IPS-18c (cell line): Measurements from ENCODE around the gene EVA1C.
"Not testable (repeated sequence)": the region's sequence is repeated elsewhere in the genome, so short reads cannot be mapped to it uniquely, and the experiment has no call there.

Experiments used
- H3K4me3 ChIP-seq: 2 replicates; pipeline ENCODE4 v1.7.0; 2013; ENCODE audit warnings: low read depth, mild to moderate bottlenecking, low read length, moderate library complexity; ENCODE audit not compliant: insufficient read depth
- H3K9me3 ChIP-seq: one replicate; pipeline ENCODE4 v1.6.1; 2013; ENCODE audit warnings: mild to moderate bottlenecking, low read length, moderate library complexity; ENCODE audit not compliant: control insufficient read depth, insufficient read depth

Gene EVA1C, protein sequence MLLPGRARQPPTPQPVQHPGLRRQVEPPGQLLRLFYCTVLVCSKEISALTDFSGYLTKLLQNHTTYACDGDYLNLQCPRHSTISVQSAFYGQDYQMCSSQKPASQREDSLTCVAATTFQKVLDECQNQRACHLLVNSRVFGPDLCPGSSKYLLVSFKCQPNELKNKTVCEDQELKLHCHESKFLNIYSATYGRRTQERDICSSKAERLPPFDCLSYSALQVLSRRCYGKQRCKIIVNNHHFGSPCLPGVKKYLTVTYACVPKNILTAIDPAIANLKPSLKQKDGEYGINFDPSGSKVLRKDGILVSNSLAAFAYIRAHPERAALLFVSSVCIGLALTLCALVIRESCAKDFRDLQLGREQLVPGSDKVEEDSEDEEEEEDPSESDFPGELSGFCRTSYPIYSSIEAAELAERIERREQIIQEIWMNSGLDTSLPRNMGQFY

DNA sequence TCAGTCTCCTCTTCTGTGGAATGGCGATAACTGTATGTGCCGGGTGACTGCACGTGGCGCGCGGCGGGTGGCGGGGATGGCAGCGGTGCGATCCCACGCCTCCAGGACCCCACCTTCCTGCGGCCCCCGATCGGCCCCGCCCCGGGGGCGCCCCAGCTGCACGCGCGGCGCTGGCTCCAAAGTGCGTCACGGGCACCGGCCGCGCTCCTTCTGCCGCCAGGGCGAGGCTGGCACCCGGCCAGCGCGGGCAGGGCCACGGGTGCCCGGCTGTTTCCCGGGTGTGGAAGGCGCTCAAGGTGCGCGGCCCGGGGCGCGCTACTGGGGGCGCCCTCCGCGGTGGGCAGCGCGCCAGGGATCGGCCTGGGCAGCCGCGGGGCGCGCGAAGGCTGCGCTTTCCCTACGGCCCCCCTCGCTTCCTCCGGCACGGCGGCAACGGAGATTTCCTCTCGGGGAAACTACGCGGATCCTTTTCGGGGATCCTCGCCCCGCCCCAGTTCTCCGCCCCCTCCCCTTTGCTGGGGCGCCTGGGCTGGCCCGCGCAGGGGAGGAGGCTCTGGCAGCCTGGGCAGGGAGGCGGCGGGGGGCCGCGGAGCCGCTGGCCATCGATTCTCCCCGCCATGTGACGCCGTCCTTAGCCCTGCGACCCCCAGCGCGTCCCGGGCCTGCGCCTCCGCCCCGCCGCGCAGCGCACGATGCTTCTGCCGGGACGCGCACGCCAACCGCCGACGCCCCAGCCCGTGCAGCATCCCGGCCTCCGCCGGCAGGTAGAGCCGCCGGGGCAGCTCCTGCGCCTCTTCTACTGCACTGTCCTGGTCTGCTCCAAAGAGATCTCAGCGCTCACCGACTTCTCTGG lies at the start of gene EVA1C:
EVA1C (plus strand) TSS at position 545 of the 853 bp plus-strand sequence; CDS start at position 693, 148 bp downstream.
- peak within 1 kb of the TSS; percentile 58 for H3K4me3 ChIP-seq

DNA sequence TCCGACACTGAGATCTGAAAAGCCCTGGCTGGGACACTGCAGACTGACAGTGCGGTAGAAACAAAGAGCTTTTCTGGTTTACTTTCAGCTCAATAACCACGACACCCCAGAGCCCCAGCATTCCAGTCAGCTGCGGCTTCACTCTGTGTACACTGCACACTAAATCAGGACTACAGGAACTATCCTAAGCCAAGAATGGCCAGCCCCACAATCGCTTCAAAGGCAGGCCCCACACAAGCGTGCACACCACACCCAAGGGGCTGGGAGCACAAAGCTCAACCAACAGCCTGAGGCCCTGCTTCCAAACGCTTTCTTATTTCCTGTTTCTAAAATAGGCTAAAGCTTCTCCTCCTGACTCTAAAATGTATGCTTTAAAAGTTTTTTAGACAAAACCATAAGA lies 48.1 kb upstream of the EVA1C start:
- H3K4me3 ChIP-seq: no peak overlapping the region
- H3K9me3 ChIP-seq: no peaks in the 10 kb centered on the region

More for the DNA sequence above, at the start of gene EVA1C:
- no peaks in the 10 kb centered on the region for H3K9me3 ChIP-seq

GRCh38 chr21:32364796-32365195 lies 47.7 kb upstream of the EVA1C start:
- Histone ChIP-seq H3K4me3 (no peak overlapping the region), H3K9me3 (no peaks in the 10 kb centered on the region)

GRCh38 chr21:32366191-32366590 lies 46.3 kb upstream of the EVA1C start:
- no peak overlapping the region for H3K4me3 ChIP-seq
- H3K9me3 ChIP-seq: no peaks in the 10 kb centered on the region

DNA sequence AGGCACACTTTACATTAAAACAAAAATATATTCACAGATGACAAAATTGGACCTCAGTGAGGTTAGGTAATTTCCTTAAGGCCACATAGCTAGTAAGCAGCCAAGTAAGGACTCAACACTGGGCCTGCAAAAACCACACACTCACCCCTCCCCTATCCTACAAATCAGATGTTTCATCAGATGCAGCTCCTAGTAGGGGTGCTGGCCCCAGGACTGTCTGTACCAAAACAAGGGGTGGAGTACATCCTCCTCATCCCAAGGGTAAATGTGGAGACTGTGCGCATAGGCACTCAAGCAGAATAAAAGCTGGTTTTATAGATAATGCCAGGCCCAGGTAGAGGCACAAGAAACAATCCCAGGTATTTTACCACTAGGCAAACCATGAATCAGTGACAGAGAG lies 45.3 kb upstream of the EVA1C start:
- no peaks in the 10 kb centered on the region for H3K9me3 ChIP-seq
- H3K4me3 ChIP-seq: no peak overlapping the region

DNA sequence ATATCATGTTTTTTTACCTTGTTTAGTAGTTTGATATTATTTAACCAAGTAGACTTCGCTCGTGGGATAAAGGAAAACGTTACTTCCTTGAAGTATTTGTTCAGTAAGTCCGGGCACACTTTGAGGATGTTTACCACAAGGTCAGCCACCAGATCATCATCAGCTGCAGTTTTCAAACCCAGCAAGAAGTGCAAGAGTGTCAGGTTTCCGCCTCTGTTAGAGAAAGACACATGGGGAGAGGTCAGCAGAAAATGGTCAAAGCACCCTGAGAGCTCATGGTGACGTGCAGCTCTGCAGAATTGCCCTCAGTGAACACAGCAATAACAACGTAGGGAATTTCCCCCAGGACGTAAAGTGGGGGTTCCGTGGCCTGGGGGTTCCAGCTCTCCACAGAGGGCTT lies 44.1 kb upstream of the EVA1C start:
- Histone ChIP-seq H3K9me3 (no peaks in the 10 kb centered on the region), H3K4me3 (no peak overlapping the region)

- H3K9me3 ChIP-seq, H3K4me3 ChIP-seq: not testable (repeated sequence)
Measured at GRCh38 chr21:32368961-32369360, 43.5 kb upstream of the EVA1C start.

GRCh38 chr21:32370998-32371766 lies 41.3 kb upstream of the EVA1C start:
- H3K9me3 ChIP-seq: no peaks in the 10 kb centered on the region
- no peak overlapping the region for H3K4me3 ChIP-seq

- Histone ChIP-seq H3K9me3 (no peaks in the 10 kb centered on the region), H3K4me3 (no peak overlapping the region)
Measured at GRCh38 chr21:32371913-32372314, 40.6 kb upstream of the EVA1C start.

- Histone ChIP-seq H3K4me3 (no peak overlapping the region), H3K9me3 (no peaks in the 10 kb centered on the region)
Measured at GRCh38 chr21:32372755-32373154, 39.8 kb upstream of the EVA1C start.

GRCh38 chr21:32377506-32377905 lies 35.0 kb upstream of the EVA1C start:
- no peak overlapping the region for H3K4me3 ChIP-seq
- no peaks in the 10 kb centered on the region for H3K9me3 ChIP-seq

- H3K9me3 ChIP-seq: no peaks in the 10 kb centered on the region
- no peak overlapping the region for H3K4me3 ChIP-seq
Measured at GRCh38 chr21:32377991-32378390, 34.5 kb upstream of the EVA1C start.

- no peaks in the 10 kb centered on the region for H3K9me3 ChIP-seq
- no peak overlapping the region for H3K4me3 ChIP-seq
Measured at GRCh38 chr21:32378956-32379355, 33.5 kb upstream of the EVA1C start.

DNA sequence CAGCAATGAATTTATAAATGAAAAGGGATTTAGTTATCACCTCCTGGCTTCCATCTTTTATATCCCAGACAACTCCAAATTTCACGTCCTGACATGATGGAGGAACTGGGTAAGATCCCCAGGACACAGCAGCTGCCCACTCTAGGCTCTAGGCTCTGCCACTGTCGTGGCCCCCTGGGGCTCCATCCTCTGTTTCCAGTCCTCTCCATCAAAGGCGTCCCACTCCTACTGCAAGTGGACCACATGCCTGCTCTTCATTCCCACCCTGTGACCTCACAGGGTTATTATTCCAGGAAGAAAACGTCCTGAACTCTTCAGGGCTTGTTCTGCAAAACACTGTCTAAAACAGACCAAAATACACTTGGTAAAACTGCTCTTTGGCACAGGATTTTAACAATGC lies 31.6 kb upstream of the EVA1C start:
- Histone ChIP-seq H3K9me3 (no peaks in the 10 kb centered on the region), H3K4me3 (no peak overlapping the region)

DNA sequence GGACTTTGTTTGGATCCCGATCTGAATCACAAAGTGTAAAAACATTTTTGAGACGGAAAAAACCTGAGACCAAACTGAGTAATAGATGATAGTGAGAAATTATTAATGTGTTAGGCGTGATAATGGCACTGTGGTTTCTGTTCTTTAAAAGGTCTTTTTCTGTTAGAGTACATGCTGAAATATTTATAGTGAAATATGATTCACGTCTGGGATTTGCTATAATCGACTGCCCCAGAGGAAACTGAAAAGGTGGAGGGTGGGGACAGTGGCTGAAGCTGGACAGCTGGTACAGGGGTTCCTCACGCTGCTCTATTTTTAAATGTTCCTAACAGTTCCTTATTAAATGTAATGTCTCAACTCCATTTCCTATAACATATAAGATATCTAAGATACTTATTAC lies 30.9 kb upstream of the EVA1C start:
- Histone ChIP-seq H3K9me3 (no peaks in the 10 kb centered on the region), H3K4me3 (no peak overlapping the region)

DNA sequence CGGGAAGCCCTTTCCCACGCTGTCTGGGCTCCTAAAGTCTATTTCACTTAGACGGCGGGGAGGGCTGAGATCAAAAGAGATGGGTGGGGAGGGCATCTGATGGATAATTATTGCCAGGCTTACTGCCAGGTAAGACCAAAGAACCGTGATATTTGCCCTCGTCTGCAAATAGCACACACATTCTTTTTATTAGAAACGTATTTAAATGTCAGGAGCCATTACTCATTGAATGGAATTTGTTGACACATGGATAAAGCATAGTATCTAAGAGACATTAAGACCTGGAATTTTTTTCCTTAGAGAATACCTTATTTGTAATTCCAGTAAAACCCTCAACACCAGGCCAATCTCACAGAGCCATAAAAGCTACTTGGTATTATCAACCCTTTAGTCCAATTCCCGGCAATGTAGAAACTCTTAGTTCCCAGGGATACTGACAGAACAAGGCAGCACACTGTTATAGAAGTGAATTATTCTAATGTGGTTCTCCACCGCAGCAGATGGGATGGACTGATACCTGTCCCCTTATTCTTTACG lies 30.3 kb upstream of the EVA1C start:
- no peak overlapping the region for H3K4me3 ChIP-seq
- H3K9me3 ChIP-seq: no peaks in the 10 kb centered on the region

DNA sequence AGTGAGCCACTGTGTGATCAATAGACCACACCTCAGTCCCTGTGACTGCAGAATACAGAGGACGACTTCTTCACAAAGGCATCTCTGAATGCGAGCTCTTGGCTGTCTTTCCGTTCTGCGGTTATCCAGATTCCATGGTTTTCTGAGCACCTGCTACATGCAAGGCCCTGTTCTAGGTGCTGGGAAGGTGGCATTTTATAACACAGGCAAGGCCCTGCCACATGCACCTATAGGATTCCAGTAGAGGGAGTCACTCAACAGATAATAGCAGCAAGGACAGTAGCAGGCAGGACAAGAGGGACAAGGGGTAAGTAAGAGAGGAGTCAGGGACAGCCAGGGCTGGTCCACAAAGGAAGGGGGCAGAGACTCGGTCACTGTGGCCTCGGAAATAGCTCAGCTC lies 28.7 kb upstream of the EVA1C start:
- Histone ChIP-seq H3K9me3 (no peaks in the 10 kb centered on the region), H3K4me3 (no peak overlapping the region)
